IMR-90 (cell line): ENCODE data around the gene CYBRD1.

Source experiments
- BHLHE40 ChIP-seq: fragments of 150-350 bp; IDR thresholded peaks from 2 replicates; pipeline ENCODE4 v1.6.1; 2016; ENCODE audit warnings: mild to moderate bottlenecking, low read depth, low read length
- CHD1 ChIP-seq: IDR thresholded peaks from 2 replicates; pipeline ENCODE4 v1.6.1; 2012; ENCODE audit warnings: low read depth, low read length, improper control_type of control experiment
- CTCF ChIP-seq: conservative IDR thresholded peaks from 2 replicates; pipeline ENCODE4 v1.5.1; 2012; ENCODE audit warnings: mild to moderate bottlenecking, low read depth, low read length, improper control_type of control experiment
- ELK1 ChIP-seq: fragments of 150-350 bp; IDR thresholded peaks from 2 replicates; pipeline ENCODE4 v1.6.1; 2016; ENCODE audit warnings: low read depth, mild to moderate bottlenecking, low read length, moderate library complexity, borderline replicate concordance
- FOS ChIP-seq: fragments of 150-350 bp; IDR thresholded peaks from 2 replicates; pipeline ENCODE4 v1.6.1; 2016; ENCODE audit warnings: low read depth, low read length
- MAZ ChIP-seq: IDR thresholded peaks from 2 replicates; pipeline ENCODE4 v1.6.1; 2012; ENCODE audit warnings: low read depth, mild to moderate bottlenecking, low read length, improper control_type of control experiment, moderate library complexity, borderline replicate concordance
- MXI1 ChIP-seq: IDR thresholded peaks from 2 replicates; pipeline ENCODE4 v1.6.1; 2012; ENCODE audit warnings: low read depth, mild to moderate bottlenecking, low read length, moderate library complexity, borderline replicate concordance
- POLR2A ChIP-seq: IDR thresholded peaks from 2 replicates; pipeline ENCODE4 v1.6.1; 2012; ENCODE audit warnings: mild to moderate bottlenecking, low read depth, low read length
- RAD21 ChIP-seq: IDR thresholded peaks from 2 replicates; pipeline ENCODE4 v1.6.1; 2012; ENCODE audit warnings: low read length, improper control_type of control experiment
- RCOR1 ChIP-seq: IDR thresholded peaks from 2 replicates; pipeline ENCODE4 v1.6.1; 2012; ENCODE audit warnings: mild to moderate bottlenecking, low read length, improper control_type of control experiment; ENCODE audit not compliant: insufficient replicate concordance
- RFX5 ChIP-seq: IDR thresholded peaks from 2 replicates; pipeline ENCODE4 v1.8.0; 2012; ENCODE audit warnings: low read depth, mild to moderate bottlenecking, low read length, moderate library complexity
- SMC3 ChIP-seq: fragments of 150-350 bp; IDR thresholded peaks from 2 replicates; pipeline ENCODE4 v1.6.1; 2016; ENCODE audit warnings: low read depth, mild to moderate bottlenecking, antibody characterized with exemption, low read length, moderate library complexity
- USF2 ChIP-seq: fragments of 150-350 bp; IDR thresholded peaks from 2 replicates; pipeline ENCODE4 v1.6.1; 2017; ENCODE audit warnings: mild to moderate bottlenecking, antibody characterized with exemption, low read length, low read depth

GRCh38 chr2:171479154-171479814 is 43.0 kb upstream of the CYBRD1 start:
- no peak for TF ChIP-seq CTCF
- TF ChIP-seq POLR2A = no peak
- no peak for TF ChIP-seq FOS
- TF ChIP-seq MAZ = no peak
- TF ChIP-seq SMC3 = no peak
- TF ChIP-seq USF2 = no peak
- no peak for TF ChIP-seq RCOR1
- TF ChIP-seq ELK1 = no peak
- no peak for TF ChIP-seq MXI1
- no peak for TF ChIP-seq RAD21
- TF ChIP-seq CHD1 = no peak
- TF ChIP-seq RFX5 = no peak
- no peak for TF ChIP-seq BHLHE40
